ENCODE measurements around the gene RBM18.

GRCh38 chr9:122265149-122265915, 692 bp upstream of the RBM18 start:
- TF ChIP-seq POLR2AphosphoS5 (IDR thresholded peaks at IDR 0.05) (no peak), CTCF (IDR thresholded peaks at IDR 0.05) (no peak), POLR2A (IDR thresholded peaks at IDR 0.05) (no peak)
